ELR (cell line): ENCODE data around the gene NFKB1.

Experiments used
- DNase-seq: peaks from one replicate; pipeline ENCODE4 v3.0.0-alpha.2; 2015; ENCODE audit warnings: low read depth

NFKB1 gene

DNA sequence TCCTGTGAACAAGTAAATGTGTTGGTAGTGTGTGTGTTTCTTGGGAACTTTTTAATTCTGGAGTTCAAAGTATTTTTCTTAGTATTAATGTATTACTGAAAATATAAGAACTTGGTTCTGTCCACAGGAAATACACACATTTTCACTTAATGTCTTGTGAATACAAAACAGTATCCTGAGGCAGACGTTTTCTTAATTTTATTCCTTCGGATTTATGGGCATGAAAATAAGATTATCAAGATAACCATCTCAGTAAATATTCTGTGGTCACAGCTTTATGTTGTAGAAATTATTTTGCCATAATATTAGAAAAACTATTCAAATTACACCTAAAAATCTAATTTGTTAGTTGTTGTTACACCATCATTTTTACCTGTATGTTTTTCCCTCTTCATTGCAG is 29.8 kb downstream of the NFKB1 start:
- DNase-seq, result no peak

- no peak for DNase-seq
These were observed 30.3 kb downstream of the NFKB1 start for GRCh38 chr4:102531462-102531861.

- DNase-seq, result no peak
These were observed 32.2 kb downstream of the NFKB1 start for GRCh38 chr4:102533348-102533747.

DNA sequence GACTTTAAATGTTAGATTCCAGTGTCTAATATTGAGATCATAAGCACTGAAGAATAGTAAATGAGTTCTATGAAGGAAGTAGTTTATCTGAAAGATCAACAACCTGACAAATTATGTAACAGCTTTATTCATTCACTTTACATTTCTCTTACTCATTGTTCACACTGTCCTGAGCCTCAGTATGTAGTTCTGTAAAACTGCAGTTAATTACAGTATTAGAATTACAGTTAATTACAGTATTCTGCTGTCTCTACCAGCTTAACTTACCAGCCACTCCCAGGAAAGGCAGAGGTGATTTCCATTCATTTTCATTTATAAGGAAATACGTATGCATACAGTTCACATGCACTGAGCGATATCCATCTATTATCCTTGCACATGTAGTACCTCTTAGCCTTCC is 32.7 kb downstream of the NFKB1 start:
- no peak for DNase-seq

DNA sequence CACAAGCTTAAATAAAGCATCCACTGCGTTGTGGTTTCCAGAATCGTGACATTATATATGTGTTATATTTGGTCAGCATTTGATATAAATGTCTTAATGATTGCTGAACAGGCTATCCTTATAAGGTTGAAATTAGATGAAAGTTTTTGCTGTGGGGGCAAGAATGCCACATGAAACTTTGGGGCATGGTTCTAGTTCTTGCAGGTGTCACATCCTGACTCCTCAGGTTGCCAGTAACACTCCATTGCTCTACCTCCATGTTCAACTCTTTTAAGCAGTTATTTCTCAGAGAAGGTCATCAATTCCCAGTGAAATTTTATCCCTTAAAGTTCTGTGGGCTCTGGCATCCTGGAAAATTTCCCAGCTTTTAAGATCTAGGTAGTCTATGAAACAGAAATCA is 33.7 kb downstream of the NFKB1 start:
- DNase-seq, result no peak

GRCh38 chr4:102535398-102536082 is 34.4 kb downstream of the NFKB1 start:
- peak; percentile 82 for DNase-seq

DNA sequence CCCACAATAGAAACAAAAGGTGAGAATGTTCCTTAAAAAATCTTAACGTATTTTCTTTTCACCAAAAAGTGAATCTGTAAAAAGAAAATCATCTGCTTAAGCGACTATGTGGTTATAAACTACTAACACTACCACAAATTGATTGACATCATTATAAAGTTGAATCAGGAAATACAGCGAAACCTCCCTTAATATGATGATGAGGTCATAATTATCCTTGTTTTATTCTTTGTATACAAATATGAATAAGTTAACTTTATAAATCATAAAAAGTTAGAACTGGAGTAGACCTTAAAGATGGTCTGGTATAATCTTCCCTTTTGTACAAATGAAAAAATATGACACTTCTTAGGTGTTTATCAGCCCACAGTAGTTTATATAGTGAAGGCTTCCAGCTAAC is 35.6 kb downstream of the NFKB1 start:
- DNase-seq, result no peak

GRCh38 chr4:102537269-102537668 is 36.1 kb downstream of the NFKB1 start:
- no peak for DNase-seq

DNA sequence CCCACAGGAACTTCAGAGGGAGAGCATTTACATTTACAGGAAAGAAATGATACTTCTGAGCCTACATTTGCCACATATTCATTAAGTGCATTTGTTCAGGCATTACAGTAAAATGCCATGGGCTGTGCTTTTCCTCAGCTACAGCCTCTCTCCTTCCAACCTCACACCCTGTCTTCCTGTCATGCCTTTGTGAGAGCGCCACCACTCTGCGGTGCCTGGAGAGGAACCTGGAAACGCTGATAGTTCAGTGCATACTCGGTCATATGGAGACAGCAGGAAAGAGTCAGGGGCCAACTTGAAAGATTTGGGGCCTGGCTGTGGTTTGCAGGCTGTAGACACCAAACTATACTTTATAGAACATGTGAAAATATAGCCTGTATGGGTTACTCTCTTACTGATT is 40.5 kb downstream of the NFKB1 start:
- no peak for DNase-seq

- no peak for DNase-seq
These were observed 42.1 kb downstream of the NFKB1 start for GRCh38 chr4:102543030-102543928.

- DNase-seq, result no peak
These were observed 45.5 kb downstream of the NFKB1 start for GRCh38 chr4:102546635-102547034.

DNA sequence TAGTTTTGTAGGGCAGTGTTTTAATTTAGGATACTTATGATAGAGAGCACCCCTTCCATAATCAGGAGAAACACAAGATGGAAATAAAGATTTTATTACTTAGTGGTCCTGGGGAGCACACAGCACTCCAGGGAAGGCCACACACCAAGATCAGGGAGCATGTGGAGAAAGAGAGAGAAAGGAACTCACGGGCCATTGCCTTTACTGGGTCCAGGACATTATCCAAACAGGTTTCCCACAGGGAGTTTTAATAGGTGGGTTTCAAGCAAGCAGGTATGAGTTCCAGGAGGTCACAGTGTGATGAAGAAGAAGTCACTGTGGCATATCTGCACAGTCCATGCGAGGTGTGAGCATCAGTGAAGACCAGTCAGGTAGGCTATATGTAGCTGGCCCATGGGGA is 46.8 kb downstream of the NFKB1 start:
- DNase-seq, result no peak

DNA sequence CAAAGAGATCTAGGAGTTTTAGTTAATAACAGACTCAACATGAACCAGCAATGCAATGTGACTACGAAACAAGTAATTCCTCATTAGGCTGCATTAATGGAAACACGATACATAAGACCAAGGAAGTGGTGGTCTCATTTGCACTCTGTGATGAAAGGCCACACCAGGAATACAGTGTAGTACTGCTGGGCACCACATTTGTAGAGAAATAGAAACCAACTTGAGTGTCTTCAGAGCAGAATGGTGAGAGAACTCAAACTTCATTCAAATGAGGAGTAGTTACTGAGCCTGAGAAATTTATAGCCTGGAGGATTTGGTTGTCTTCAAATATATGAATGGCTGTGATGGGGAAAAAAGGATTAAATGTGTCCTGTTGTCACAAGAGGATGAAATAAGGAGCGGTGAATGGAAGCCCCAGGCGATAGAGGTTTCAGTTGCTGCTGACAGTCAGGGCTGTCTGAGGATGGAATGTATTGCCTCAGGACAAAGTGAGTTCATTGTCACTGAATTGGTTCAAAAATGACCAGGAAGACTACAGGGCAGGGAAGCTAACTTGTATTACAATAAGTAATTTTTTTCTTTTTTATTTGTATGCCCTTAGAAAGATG is 50.9 kb downstream of the NFKB1 start:
- peak; percentile 30 for DNase-seq

DNA sequence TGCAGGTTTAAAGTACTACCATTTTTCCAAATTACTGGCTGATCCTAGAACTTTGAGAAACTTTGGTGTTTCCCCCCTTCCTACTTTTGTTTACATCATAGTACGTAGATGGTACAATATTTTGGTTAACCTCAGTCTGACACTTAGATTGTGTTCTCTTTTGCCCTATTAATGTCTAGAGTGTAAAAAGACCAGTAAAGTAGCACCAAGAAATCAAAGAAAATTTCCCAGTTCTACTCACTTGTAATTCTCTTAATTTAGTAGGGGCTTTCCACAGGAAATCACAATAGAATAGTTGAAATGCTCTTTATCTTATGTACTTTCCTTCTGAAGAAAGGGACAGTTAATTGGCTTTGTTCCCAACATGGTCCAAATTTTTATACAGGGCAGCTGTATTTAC is 51.6 kb downstream of the NFKB1 start:
- no peak for DNase-seq

- DNase-seq, result peak; percentile 39
These were observed 52.8 kb downstream of the NFKB1 start for GRCh38 chr4:102553982-102554381.

- no peak for DNase-seq
These were observed 53.3 kb downstream of the NFKB1 start for GRCh38 chr4:102554482-102554881.

GRCh38 chr4:102554992-102555391 is 53.8 kb downstream of the NFKB1 start:
- no peak for DNase-seq

DNA sequence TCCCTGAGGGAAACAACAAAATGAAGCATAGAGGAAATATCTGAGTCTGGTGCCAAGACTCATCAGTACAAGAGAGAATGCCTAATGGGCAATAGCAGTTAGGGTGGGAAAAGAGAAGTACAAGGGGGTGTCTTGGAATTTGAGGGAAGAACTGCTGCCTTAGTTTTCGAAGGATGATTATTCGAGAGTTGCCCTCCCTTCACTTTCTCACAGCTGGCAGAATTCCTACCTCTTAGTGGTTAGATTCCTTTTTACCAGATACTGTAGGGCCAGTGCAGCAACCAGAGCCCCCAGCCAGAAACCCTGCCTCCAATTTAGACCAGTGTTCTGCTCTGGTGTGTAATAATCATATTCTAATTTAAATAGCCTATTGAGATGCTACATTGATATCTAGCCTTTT is 56.5 kb downstream of the NFKB1 start:
- no peak for DNase-seq

DNA sequence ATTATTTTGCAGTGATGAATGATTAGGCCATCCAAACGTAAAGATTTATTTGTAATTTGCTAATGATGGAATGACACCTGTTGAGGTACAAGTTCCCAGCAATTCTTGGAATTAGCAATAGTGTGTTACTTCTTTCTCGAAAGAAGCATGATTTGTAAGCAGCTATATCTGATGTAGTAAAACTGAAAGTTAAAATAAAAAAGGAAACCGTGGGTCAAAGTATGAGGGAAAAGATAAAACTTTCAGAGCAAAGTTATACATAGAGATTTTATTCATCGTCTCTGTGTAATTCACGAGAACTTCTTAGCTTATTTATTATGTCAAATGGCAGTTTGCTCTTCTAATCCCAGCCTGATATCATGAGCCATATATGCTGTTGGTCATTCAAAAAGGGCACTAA is 59.0 kb downstream of the NFKB1 start:
- no peak for DNase-seq

DNA sequence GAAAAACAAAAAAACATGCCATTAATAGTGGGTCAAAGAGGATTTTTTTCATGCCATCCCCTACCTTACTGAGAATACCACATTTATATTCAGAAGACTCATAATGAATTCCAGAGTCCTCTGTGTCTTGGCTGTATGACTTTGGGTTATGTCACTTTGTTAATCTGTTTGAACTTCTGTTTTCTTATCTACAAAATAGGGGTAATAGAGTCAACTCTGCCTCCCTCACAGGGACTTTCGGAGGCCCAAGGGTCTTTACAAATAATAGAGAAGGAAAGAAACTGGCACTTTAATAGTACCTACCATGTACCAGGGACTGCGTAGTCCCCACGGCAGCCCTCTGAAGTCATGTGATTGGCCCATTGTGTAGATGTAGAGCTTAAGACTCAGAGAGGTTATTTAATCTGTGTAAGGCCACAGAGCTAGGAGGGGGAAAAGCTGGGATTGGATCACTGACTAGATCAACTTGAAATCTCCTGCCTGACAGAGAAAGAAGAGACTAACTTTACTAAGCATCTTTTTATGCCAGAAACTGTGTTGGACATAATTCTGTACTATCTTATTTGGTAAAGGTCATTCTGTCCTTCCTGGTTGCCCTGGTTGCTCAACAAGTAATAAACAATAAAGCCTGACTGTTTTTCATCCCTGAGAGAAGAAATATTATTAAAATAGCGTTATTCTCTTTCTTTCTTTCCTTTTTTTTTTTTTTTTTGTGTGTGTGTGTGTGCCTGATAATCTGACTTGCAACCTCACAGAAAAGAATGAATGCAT is 59.6 kb downstream of the NFKB1 start:
- no peak for DNase-seq

DNA sequence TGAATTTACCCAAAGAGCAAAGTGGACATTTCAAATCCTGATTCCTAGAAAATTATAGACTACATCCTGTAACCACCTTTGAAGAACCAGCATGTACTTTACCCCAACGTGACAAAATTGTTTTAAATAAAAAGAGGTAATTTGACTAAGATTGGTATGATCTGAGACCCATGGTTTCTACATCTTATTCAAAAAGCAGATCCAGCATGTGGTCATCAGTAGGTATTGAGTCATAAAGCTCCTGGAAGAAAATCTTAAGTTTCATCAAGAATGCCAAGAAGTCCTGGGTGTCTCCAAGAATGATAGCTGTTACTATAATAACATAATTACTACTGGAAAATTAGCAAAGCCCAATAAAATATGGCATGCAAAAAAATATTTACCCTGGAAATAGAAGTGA is 61.8 kb downstream of the NFKB1 start:
- DNase-seq, result peak; percentile 43

DNA sequence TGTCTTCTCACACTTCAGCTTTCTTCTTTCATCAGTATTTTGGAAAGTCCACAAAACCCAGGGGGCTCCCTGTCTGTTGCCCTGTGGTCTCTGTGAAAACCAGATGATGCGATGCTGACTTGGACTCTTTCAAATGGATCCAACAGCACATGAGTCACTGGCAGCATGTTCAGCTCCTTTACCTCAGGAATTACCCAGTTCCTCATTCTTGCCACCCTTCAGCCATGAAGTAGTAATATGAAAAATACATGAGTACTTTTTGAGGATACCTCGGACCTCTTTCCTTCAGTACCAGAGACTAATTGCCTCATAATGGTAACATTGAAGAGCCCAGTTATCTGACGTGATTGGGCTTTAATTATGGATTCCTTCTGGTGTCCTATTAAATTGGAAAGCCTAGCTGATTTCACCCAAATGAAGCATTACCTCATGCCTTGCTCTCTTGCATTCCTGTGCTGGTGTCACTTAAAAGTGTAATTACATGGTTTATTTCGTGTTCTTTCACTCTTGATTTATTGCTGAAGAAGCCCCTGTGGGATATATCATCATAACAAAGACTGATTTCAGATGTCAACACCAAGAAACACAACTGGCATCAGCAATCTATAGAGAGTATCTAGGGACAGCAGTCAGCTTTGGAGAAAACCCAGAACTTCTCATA is 63.4 kb downstream of the NFKB1 start:
- DNase-seq, result peak; percentile 77
